Measurements from ENCODE around the gene IQCN.
A peak's percentile ranks its signal among the peaks of the same experiment; 100 is the strongest.

IQCN gene

DNA sequence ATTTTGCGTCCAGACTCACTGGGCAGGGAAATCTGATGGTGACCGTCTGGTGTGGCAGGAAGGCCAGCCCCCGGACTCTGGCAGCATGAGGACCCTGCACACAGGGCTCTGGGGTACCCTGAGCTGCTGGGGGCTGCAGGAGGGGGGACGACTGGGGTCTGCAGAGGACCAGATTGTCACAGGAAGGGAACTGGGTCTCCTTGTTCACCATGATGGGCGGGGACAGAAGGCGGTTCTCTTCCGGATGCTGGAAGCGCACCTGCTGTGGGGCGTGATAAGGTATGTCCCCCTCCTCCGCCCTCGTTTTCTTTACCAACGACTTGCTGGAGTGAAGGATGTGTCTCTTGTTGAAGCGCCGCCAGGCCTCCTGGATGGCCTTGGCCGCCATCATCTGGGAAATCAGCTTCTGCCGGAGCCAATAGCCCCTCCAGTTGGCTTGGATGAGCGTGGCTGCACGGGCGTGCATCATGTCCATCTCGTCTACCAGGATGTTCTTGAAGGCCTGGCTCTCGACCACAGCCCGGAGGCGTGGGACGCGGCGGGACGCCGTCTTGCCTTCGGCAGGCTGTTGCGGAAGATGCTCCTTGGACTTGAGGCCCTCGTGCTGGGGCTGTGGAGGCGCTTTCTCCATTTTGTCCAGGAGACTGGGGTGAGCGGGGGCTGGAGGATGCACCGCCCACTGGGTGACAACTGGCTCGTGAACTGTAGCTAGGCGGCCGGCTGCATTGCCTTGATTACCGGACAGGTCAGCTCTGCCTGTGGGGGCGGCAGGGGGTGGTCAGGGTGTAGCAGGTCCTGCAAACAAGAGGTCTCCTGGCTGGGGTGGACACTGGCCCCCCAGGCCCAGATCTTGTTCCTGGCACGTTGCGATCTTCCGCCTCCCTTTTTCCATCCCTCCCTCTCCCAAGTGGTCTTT lies 7.2 kb downstream of the IQCN start:
- Histone ChIP-seq H3K4me3 (ENCODE audit: low read depth in 1 of 2, low read length in 2 of 2) (no peak overlapping the region), H3K27ac (ENCODE audit: low read length) (no peak overlapping the region), H3K4me2 (ENCODE audit: insufficient read depth, low read length) (no peak overlapping the region)

GRCh38 chr19:18265582-18265981 lies 8.7 kb downstream of the IQCN start:
- H3K27me3 ChIP-seq (ENCODE audit: insufficient read depth, low read length, poor library complexity): no peaks in the 10 kb centered on the region
- DNase-seq (peak; percentile 68), ATAC-seq (ENCODE audit: insufficient read depth, low read depth) (peak; percentile 89)
- H3K36me3 ChIP-seq (ENCODE audit: insufficient read depth, low read length): no peaks in the 10 kb centered on the region
- peak overlapping the region; percentile 28; the same call in 1 of the 2 replicates for H3K27ac ChIP-seq (ENCODE audit: low read length)
- H3K4me1 ChIP-seq (ENCODE audit: insufficient read depth, low read length): peaks cover 13% of the 10 kb centered on the region
- H4K20me1 ChIP-seq (ENCODE audit: insufficient read depth, low read length): no peaks in the 10 kb centered on the region; the same call in 1 of the 2 replicates
- H3K4me2 ChIP-seq (ENCODE audit: insufficient read depth, low read length): no peak overlapping the region
- H3K79me2 ChIP-seq (ENCODE audit: insufficient read depth, low read length): no peaks in the 10 kb centered on the region
- H2AFZ ChIP-seq (ENCODE audit: low read depth, low read length): no peak overlapping the region
- no peaks in the 10 kb centered on the region for H3K9me3 ChIP-seq (ENCODE audit: insufficient read depth, low read length, severe bottlenecking)
- TF ChIP-seq CTCF (IDR thresholded peaks at IDR 0.05; ENCODE audit: borderline replicate concordance, extremely low read depth, low read length, poor library complexity, severe bottlenecking) (no peak), EZH2 (IDR thresholded peaks at IDR 0.05; ENCODE audit: borderline replicate concordance, low read depth, low read length, severe bottlenecking) (no peak)
- H3K9ac ChIP-seq (ENCODE audit: low read depth, low read length): no peak overlapping the region
- no peak overlapping the region for H3K4me3 ChIP-seq (ENCODE audit: low read depth in 1 of 2, low read length in 2 of 2)

More for the DNA sequence above, 7.2 kb downstream of the IQCN start:
- no peaks in the 10 kb centered on the region for H3K27me3 ChIP-seq (ENCODE audit: insufficient read depth, low read length, poor library complexity)
- TF ChIP-seq EZH2 (IDR thresholded peaks at IDR 0.05; ENCODE audit: borderline replicate concordance, low read depth, low read length, severe bottlenecking) (no peak), CTCF (IDR thresholded peaks at IDR 0.05; ENCODE audit: borderline replicate concordance, extremely low read depth, low read length, poor library complexity, severe bottlenecking) (no peak)
- DNase-seq: no peak
- no peak overlapping the region for H2AFZ ChIP-seq (ENCODE audit: low read depth, low read length)
- H3K4me1 ChIP-seq (ENCODE audit: insufficient read depth, low read length): peaks cover 13% of the 10 kb centered on the region
- no peaks in the 10 kb centered on the region for H3K36me3 ChIP-seq (ENCODE audit: insufficient read depth, low read length)
- H3K9me3 ChIP-seq (ENCODE audit: insufficient read depth, low read length, severe bottlenecking): no peaks in the 10 kb centered on the region
- no peaks in the 10 kb centered on the region; the same call in 1 of the 2 replicates for H4K20me1 ChIP-seq (ENCODE audit: insufficient read depth, low read length)
- H3K9ac ChIP-seq (ENCODE audit: low read depth, low read length): no peak overlapping the region
- no peak for ATAC-seq (ENCODE audit: insufficient read depth, low read depth)
- H3K79me2 ChIP-seq (ENCODE audit: insufficient read depth, low read length): no peaks in the 10 kb centered on the region

GRCh38 chr19:18264971-18265540 lies 9.2 kb downstream of the IQCN start:
- H3K27me3 ChIP-seq (ENCODE audit: insufficient read depth, low read length, poor library complexity): no peaks in the 10 kb centered on the region

More at GRCh38 chr19:18264971-18265540, 9.2 kb downstream of the IQCN start:
- DNase-seq (no peak), ATAC-seq (ENCODE audit: insufficient read depth, low read depth) (no peak)
- TF ChIP-seq CTCF (IDR thresholded peaks at IDR 0.05; ENCODE audit: borderline replicate concordance, extremely low read depth, low read length, poor library complexity, severe bottlenecking) (no peak), EZH2 (IDR thresholded peaks at IDR 0.05; ENCODE audit: borderline replicate concordance, low read depth, low read length, severe bottlenecking) (no peak)
- H3K4me3 ChIP-seq (ENCODE audit: low read depth in 1 of 2, low read length in 2 of 2): no peak overlapping the region
- no peak overlapping the region for H3K9ac ChIP-seq (ENCODE audit: low read depth, low read length)
- H3K36me3 ChIP-seq (ENCODE audit: insufficient read depth, low read length): no peaks in the 10 kb centered on the region
- peak overlapping the region; percentile 28; the same call in 1 of the 2 replicates for H3K27ac ChIP-seq (ENCODE audit: low read length)
- no peaks in the 10 kb centered on the region; the same call in 1 of the 2 replicates for H4K20me1 ChIP-seq (ENCODE audit: insufficient read depth, low read length)
- no peak overlapping the region for H2AFZ ChIP-seq (ENCODE audit: low read depth, low read length)
- no peaks in the 10 kb centered on the region for H3K79me2 ChIP-seq (ENCODE audit: insufficient read depth, low read length)
- H3K4me2 ChIP-seq (ENCODE audit: insufficient read depth, low read length): no peak overlapping the region
- H3K9me3 ChIP-seq (ENCODE audit: insufficient read depth, low read length, severe bottlenecking): no peaks in the 10 kb centered on the region
- H3K4me1 ChIP-seq (ENCODE audit: insufficient read depth, low read length): peaks cover 13% of the 10 kb centered on the region

All from DND-41 (cell line).